ENCODE results near the gene LONRF3.

DNA sequence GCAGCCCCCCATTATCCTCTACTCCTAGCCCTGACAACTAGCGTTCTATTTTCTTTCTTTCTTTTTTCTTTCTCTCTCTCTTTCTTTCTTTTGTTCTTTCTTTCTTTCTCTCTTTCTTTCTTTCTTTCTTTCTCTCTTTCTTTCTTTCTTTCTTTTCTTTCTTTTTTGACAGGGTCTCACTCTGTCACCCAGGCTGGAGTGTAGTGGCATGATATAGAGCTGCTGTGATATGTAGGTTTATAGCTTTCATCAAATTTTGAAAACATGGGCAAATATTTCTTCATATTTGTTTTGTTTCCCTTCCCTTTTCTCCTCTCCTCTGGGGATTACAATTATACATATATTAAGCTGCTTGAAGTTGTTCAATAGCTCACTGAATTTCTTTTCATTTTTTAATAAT, 39.1 kb upstream of the LONRF3 start:
- no peak for TF ChIP-seq POLR2A (IDR thresholded peaks at IDR 0.05)
- TF ChIP-seq, protein P1, sequence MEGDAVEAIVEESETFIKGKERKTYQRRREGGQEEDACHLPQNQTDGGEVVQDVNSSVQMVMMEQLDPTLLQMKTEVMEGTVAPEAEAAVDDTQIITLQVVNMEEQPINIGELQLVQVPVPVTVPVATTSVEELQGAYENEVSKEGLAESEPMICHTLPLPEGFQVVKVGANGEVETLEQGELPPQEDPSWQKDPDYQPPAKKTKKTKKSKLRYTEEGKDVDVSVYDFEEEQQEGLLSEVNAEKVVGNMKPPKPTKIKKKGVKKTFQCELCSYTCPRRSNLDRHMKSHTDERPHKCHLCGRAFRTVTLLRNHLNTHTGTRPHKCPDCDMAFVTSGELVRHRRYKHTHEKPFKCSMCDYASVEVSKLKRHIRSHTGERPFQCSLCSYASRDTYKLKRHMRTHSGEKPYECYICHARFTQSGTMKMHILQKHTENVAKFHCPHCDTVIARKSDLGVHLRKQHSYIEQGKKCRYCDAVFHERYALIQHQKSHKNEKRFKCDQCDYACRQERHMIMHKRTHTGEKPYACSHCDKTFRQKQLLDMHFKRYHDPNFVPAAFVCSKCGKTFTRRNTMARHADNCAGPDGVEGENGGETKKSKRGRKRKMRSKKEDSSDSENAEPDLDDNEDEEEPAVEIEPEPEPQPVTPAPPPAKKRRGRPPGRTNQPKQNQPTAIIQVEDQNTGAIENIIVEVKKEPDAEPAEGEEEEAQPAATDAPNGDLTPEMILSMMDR (IDR thresholded peaks at IDR 0.05): no peak

All from right lobe of liver (tissue), 4 donors.